Gastrocnemius medialis (tissue), 4 donors: ENCODE data around the gene DDX41. TPM values are rescaled to one million over a fixed set of nuclear protein-coding genes. Genes with fewer than 3 reads are reported as not detected.
"Not testable (repeated sequence)": the region's sequence is repeated elsewhere in the genome, so short reads cannot be mapped to it uniquely, and the experiment has no call there.

Experiments used
- ATAC-seq, 2 donors: fragments of 150-250 bp; one replicate each; pipeline ENCODE4 v1.9.1; 2016
- DNase-seq, 2 donors: peaks; one replicate each; pipeline ENCODE4 v3.0.0-alpha.2; 2019
- H3K27ac ChIP-seq, 4 donors: fragments of 200-600 bp; sonication (generic); 1 replicate in 1 of 4; 2 replicates in 3 of 4; pipeline ENCODE4 v1.5.1; 2016 to 2018; ENCODE audit warnings: mild to moderate bottlenecking in 2 of 4, moderate library complexity in 1 of 4
- H3K27me3 ChIP-seq, 3 donors: fragments of 200-600 bp; sonication (generic) in 2 of 3; 1 replicate in 1 of 3; 2 replicates in 2 of 3; pipeline versions ENCODE4 v1.5.1 to v1.6.0; 2016 to 2019; ENCODE audit warnings: mild to moderate bottlenecking in 1 of 3, moderate library complexity in 1 of 3
- H3K36me3 ChIP-seq, 2 donors: fragments of 200-600 bp; sonication (generic) in 1 of 2; one replicate each; pipeline ENCODE4 v1.5.1; 2017 to 2018
- H3K4me1 ChIP-seq, 2 donors: fragments of 200-600 bp; sonication (generic) in 1 of 2; one replicate each; pipeline ENCODE4 v1.5.1; 2016 to 2017; ENCODE audit warnings: mild to moderate bottlenecking in 2 of 2
- H3K4me3 ChIP-seq, 4 donors: fragments of 200-600 bp; sonication (generic) in 3 of 4; 1 replicate in 1 of 4; 2 replicates in 3 of 4; pipeline ENCODE4 v1.5.1; 2016 to 2019; ENCODE audit warnings: mild to moderate bottlenecking in 2 of 4
- H3K9me3 ChIP-seq, 3 donors: fragments of 200-600 bp; sonication (generic) in 2 of 3; 1 replicate in 1 of 3; 2 replicates in 2 of 3; pipeline ENCODE4 v1.5.1; 2016 to 2019
- POLR2A ChIP-seq, 2 donors: fragments of 450-650 bp; IDR thresholded peaks; one replicate each; pipeline ENCODE4 v1.6.1; 2017; ENCODE audit warnings: antibody characterized with exemption in 2 of 2, mild to moderate bottlenecking in 2 of 2, moderate library complexity in 2 of 2
- in situ Hi-C, 4 donors: fragments of 200-750 bp; cut with MboI; loops; one replicate each; pipeline versions ENCODE4 v1.15.0 to v1.8.0; 2017; ENCODE audit warnings: low sequenced_read_pairs in 4 of 4
- intact Hi-C: fragments of 100-400 bp; cut with DNase I; formaldehyde crosslinking; loops from one replicate; pipeline ENCODE4 v1.15.1; 2023; ENCODE audit warnings: low total_unique reads
- total RNA-seq, 4 donors: library from RNA; depleted of rRNA; stranded (reverse); fragments of >200 nt; gene quantifications; one replicate each; pipeline versions ENCODE4 v1.1.0 to v1.2.3, GENCODE V29; 2016
- TF ChIP-seq, protein P1 (sequence below), 5 experiments: fragments of 450-650 bp in 3 of 5; fragments of 200-600 bp in 2 of 5; sonication (generic) in 2 of 5; IDR thresholded peaks in 4 of 5; conservative IDR thresholded peaks in 1 of 5; 1 replicate in 4 of 5; 2 replicates in 1 of 5; pipeline ENCODE4 v1.5.1; 2016 to 2019; ENCODE audit warnings: antibody characterized with exemption in 5 of 5, mild to moderate bottlenecking in 3 of 5, moderate library complexity in 3 of 5

Gene DDX41
- total RNA-seq, 4 donors from 2014 or later = 47.1 to 105 (median 62.3) TPM

DNA sequence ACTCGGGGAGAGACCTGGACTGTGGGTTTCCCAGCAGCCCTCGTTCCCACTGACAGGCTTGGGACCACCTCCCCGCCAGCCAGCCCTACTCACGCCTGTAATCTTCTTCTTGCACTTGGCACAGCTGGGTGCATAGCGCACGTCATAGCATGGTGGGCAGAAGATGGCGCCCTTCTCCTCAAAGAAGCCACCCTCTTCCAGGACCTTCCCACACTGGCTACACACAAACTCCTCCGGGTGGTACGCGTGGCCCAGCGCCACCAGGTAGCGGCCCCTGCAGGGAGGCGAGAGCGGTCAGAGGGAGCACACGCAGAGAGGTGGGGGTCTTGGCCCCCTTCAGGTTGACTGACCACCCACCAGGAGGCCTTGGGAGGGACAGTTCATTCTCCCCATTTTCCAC is 28.8 kb downstream of the DDX41 start:
- in situ Hi-C loops = no loop called here
- peaks cover 29 to 41% of the 10 kb centered on the region in 2 donors for H3K4me1 ChIP-seq
- intact Hi-C loops = no loop called here
- no peaks in the 10 kb centered on the region for H3K27me3 ChIP-seq
- H3K4me3 ChIP-seq = no peak overlapping the region
- ATAC-seq = no peak
- peak overlapping the region in 3 of 4 donors; percentile 17 to 80 (median 20) for H3K27ac ChIP-seq
- no peaks in the 10 kb centered on the region for H3K9me3 ChIP-seq
- DNase-seq = no peak
- H3K36me3 ChIP-seq = peaks cover 0 to 55% of the 10 kb centered on the region in 2 donors
- TF ChIP-seq, protein P1, sequence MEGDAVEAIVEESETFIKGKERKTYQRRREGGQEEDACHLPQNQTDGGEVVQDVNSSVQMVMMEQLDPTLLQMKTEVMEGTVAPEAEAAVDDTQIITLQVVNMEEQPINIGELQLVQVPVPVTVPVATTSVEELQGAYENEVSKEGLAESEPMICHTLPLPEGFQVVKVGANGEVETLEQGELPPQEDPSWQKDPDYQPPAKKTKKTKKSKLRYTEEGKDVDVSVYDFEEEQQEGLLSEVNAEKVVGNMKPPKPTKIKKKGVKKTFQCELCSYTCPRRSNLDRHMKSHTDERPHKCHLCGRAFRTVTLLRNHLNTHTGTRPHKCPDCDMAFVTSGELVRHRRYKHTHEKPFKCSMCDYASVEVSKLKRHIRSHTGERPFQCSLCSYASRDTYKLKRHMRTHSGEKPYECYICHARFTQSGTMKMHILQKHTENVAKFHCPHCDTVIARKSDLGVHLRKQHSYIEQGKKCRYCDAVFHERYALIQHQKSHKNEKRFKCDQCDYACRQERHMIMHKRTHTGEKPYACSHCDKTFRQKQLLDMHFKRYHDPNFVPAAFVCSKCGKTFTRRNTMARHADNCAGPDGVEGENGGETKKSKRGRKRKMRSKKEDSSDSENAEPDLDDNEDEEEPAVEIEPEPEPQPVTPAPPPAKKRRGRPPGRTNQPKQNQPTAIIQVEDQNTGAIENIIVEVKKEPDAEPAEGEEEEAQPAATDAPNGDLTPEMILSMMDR (IDR thresholded peaks at IDR 0.05 in 4 of 5, conservative IDR thresholded peaks at IDR 0.05 in 1 of 5) = no peak
- no peak for TF ChIP-seq POLR2A (IDR thresholded peaks at IDR 0.05)

DNA sequence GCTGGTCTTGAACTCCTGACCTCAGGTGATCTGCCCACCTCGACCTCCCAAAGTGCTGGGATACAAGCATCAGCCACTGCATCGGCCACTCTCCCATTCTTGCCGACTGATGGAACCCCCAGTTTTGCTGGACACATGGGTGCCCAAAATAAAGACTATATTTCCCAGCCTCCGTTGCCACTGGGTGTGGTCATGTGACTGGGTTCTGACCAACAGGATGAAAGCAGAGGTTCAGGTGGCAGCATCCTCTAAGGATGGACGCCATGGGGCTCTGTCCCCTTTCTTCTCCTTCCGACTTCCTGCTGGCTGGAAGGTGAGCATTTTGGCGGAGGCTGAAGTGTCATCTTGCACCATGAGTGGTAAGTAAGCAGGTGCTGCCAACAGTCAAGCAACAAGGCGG is 29.6 kb downstream of the DDX41 start:
- intact Hi-C loops (no loop called here), in situ Hi-C loops (no loop called here)
- Histone ChIP-seq H3K4me1 (peaks cover 23 to 33% of the 10 kb centered on the region in 2 donors), H3K4me3 (no peak overlapping the region), H3K9me3 (no peaks in the 10 kb centered on the region), H3K36me3 (peaks cover 0 to 54% of the 10 kb centered on the region in 2 donors), H3K27me3 (no peaks in the 10 kb centered on the region), H3K27ac (peak overlapping the region in 2 of 4 donors; percentile 18 to 80)
- no peak for ATAC-seq
- no peak for TF ChIP-seq POLR2A (IDR thresholded peaks at IDR 0.05)
- TF ChIP-seq, protein P1 (IDR thresholded peaks at IDR 0.05 in 4 of 5, conservative IDR thresholded peaks at IDR 0.05 in 1 of 5) = no peak
- DNase-seq = no peak

DNA sequence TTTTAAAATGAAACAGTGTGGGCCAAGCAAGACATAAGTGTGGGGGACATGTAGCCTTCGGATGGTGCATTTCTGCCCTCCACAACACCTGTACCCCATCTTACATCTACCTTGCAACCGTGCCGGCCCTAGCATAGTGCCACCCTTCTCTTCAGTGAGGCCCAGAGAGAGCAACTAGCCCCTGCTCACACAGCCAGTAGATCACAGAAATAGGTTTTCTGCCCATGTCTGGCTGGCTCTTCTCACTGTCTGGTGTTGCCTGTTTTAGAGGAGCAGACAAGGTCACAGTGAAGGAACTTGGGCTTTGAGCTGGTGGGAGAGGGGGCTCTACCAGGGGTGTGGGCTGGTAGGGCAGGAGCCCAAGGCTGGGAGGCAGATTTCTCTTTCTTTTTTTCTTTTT is 30.5 kb downstream of the DDX41 start:
- no peak for TF ChIP-seq POLR2A (IDR thresholded peaks at IDR 0.05)
- TF ChIP-seq, protein P1 (IDR thresholded peaks at IDR 0.05 in 4 of 5, conservative IDR thresholded peaks at IDR 0.05 in 1 of 5) = no peak
- no peaks in the 10 kb centered on the region for H3K27me3 ChIP-seq
- no peak overlapping the region for H3K4me3 ChIP-seq
- ATAC-seq (no peak), DNase-seq (no peak)
- H3K27ac ChIP-seq = peak overlapping the region; percentile 1 to 83 (median 62)
- intact Hi-C loops = no loop called here
- no peaks in the 10 kb centered on the region for H3K9me3 ChIP-seq
- H3K4me1 ChIP-seq = peaks cover 23 to 37% of the 10 kb centered on the region in 2 donors
- H3K36me3 ChIP-seq = peaks cover 0 to 49% of the 10 kb centered on the region in 2 donors
- in situ Hi-C loops = no loop called here

DNA sequence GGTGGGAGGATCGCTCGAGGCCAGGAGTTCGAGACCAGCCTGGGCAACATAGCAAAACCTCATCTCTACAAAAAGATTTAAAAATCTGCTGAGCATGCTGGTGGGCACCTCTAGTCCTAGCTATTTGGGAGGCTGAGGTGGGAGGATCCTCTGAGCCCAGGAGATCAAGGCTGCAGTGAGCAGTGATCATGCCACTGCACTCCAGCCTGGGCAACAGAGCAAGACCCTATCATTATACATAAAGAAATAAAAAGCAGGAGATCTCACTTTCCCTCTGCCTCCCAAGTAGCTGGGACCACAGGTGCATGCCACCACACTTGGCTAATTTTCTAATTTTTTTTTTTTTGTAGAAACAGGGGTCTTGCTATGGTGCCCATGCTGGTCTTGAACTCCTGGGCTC is 31.0 kb downstream of the DDX41 start:
- H3K4me3 ChIP-seq, H3K9me3 ChIP-seq, DNase-seq, intact Hi-C loops, H3K27me3 ChIP-seq, in situ Hi-C loops, ATAC-seq: not testable (repeated sequence)
- Histone ChIP-seq H3K36me3 (peaks cover 0 to 45% of the 10 kb centered on the region in 2 donors), H3K27ac (peak overlapping the region; percentile 80 to 84 (median 82)), H3K4me1 (peaks cover 23 to 38% of the 10 kb centered on the region in 2 donors)

DNA sequence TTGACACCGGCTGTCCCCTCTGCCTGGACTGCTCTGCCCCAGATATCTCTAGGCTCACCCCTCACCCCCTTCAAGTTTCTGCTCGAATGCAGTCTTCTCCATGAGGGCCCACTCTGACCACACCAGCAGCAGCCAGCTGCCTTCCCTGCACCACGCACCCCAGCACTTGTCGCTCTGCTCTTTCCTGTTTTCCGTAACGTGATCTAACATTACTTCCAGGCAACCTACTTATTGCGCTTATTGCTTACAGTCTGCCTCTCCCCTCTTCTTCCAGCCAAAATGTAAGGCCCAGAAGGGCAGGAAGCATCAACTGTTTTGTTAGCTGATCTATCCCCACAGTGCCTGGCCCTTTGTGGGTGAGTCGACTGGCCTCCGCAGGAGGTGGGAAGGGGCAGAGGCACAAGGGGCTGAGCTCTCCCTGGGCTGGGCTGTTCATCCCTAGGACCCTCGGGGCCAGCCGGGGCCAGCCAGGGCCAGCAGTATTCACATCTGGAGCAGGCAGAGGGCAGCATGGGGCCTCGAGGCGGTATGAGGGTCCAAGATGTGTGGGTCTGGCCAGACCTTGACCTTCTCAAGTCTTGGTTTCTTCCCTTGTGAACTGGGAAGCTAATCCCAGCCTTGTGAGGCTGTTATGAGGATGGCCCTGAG is 31.7 kb downstream of the DDX41 start:
- in situ Hi-C loops = no loop called here
- Histone ChIP-seq H3K4me1 (peaks cover 29 to 45% of the 10 kb centered on the region in 2 donors), H3K9me3 (no peaks in the 10 kb centered on the region), H3K36me3 (peaks cover 0 to 37% of the 10 kb centered on the region in 2 donors), H3K27me3 (no peaks in the 10 kb centered on the region), H3K27ac (peak overlapping the region; percentile 80 to 84 (median 82)), H3K4me3 (no peak overlapping the region)
- DNase-seq (no peak), ATAC-seq (peak; percentile 53 to 69)
- intact Hi-C loops = no loop called here
- TF ChIP-seq, protein P1 (IDR thresholded peaks at IDR 0.05 in 4 of 5, conservative IDR thresholded peaks at IDR 0.05 in 1 of 5) = peak in 1 of 5 experiments; percentile 5
- no peak for TF ChIP-seq POLR2A (IDR thresholded peaks at IDR 0.05)
